HG03457 (cell line): Measurements from ENCODE around the gene SPN.
"Not testable (repeated sequence)": the region's sequence is repeated elsewhere in the genome, so short reads cannot be mapped to it uniquely, and the experiment has no call there.

Experiments used
- ATAC-seq: cut with Tn5 transposase; IDR thresholded peaks from one replicate; pipeline ENCODE4 v1.9.1; 2021; ENCODE audit warnings: moderate number of reproducible peaks; ENCODE audit not compliant: unreplicated experiment

Gene SPN

DNA sequence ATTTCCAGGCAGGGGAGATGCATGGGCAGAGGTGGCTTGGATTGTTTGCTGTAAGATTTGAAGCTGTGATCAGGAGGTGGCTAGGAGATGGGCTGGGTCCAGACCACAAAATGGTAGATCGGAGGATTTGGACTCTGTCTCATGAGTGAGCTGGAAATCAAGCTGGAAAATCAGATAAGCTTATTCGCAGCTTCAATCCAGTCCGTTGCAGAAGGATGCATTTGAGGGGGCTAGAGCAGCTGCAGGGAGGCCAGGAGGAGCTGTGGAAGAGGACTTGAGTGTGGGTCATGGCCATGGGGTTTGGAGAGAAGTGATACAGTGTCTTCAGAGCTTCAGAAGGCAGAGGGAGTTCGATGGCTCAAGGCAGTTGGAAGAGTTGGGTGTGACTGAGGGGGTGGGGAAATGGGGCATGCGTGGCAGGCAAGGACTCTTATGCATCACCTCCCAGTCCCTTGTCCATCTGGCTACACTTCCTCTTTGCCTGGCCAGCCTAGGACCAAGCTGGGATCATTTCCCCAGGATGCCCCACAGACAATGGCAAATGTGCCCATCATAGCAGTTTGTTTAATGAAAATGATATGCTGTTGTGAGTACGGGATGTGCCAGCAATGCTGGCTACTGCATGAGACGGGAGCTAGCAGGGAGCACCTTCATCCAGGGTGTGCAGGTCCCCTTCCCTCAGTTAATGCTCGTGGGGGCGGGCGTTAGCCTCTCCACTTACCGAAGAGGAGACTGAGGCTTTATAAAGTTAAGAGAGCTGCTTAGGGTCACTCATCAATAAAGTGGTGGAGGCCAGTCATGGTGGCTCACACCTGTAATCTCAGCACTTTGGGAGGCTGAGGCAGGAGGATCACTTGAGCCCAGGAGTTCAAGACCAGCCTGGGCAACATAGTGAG lies 36.5 kb downstream of the SPN start:
- no peak for ATAC-seq

DNA sequence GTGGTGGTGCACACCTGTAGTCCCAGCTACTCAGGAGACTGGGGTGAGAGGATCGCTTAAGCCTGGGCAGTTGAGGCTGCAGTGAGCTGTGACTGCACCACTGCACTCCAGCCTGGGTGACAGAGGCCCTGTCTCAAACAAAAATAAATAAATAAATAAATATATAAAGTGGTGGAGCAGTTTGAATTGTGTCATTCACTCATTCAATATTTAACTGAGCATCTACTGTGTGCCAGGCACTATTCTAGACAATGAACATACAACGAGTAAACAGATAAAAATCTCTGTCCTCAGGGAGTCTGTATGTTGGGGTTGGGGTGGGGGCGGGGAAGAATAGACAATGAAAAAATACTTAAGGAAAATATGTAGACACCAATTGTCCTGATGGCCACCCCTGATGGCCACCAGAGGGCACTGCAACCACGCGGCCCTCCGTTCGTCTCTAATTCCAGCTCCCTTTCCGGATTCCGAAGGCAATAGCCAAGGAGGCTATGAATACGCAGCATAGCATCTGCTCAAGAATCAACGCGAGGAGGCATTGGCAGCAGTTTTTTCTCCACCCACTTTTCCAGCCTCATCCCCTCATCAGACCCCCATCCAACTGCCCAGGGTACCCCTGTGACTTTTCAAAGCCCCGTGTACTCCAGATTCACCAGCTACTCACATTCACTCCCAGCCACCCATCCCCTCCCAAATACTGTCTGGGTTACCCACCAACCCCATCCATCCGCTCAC lies 37.4 kb downstream of the SPN start:
- no peak for ATAC-seq

DNA sequence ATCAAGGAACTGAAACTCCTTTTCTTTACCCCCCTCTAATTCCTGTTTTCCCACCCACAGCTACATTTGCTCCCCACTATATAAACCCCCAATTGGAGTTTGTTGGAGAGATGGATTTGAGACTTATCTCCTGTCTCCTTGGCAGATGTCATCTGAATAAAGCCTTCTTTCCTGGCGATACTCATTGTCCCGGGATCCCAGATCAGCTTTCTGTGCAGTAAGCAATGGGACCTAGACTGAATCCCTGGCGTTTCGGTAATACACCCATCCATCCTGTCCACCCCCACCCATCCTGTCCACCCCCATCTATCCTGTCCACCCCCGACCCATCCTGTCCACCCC lies 38.1 kb downstream of the SPN start:
- ATAC-seq = no peak

DNA sequence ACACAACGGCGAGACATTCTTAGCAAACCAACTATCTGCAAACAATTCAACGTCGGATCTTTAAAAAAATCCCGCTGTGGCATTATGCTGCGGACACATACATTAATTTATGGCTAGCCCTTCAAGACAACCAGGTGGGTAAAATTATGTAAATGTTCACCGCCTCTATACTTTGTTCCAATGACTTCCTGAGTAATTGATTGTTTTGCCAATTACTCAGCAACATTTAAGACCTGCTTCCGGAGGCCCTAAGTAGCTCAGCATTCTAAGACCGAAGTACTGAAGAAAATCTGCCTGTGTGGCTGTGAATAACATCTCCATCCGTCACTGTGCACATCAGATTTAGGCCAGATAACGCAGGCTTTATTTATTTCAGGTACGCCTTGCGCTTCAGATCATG lies 39.2 kb downstream of the SPN start:
- no peak for ATAC-seq

DNA sequence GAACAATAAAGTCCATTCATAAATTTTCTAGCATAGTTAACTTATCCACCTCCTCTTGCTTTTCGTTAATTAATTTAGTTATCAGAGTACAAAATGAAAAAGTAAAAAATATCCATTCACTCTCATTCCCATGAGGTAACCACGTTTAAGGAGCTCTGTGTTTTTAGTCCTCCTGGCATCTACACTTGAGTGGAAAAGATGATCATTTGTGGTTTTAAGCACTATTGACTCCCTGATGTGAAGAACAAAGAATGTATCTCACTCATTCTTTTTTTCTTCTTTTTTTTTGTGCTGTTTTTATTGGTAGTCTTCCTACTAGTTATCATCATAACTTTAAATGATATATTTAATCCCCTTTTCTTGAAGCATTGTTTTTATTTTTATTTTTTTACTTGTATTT lies 42.0 kb downstream of the SPN start:
- ATAC-seq = no peak

DNA sequence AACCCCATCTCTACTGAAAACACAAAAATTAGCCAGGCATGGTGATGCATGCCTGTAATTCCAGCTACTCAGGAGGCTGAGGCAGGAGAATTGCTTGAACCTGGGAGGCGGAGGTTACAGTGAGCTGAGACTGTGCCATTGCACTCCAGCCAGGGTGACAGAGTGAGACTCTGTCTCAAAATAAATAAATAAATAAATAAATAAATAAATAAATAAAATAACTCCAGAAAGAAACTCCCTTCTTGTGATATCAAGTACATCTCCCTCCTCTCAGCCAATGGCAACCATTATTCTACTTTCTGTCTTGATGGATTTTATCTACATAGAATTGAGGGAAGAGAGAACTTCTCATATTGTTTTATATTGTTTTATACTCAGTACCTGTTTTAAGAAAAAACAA lies 44.1 kb downstream of the SPN start:
- ATAC-seq = not testable (repeated sequence)

DNA sequence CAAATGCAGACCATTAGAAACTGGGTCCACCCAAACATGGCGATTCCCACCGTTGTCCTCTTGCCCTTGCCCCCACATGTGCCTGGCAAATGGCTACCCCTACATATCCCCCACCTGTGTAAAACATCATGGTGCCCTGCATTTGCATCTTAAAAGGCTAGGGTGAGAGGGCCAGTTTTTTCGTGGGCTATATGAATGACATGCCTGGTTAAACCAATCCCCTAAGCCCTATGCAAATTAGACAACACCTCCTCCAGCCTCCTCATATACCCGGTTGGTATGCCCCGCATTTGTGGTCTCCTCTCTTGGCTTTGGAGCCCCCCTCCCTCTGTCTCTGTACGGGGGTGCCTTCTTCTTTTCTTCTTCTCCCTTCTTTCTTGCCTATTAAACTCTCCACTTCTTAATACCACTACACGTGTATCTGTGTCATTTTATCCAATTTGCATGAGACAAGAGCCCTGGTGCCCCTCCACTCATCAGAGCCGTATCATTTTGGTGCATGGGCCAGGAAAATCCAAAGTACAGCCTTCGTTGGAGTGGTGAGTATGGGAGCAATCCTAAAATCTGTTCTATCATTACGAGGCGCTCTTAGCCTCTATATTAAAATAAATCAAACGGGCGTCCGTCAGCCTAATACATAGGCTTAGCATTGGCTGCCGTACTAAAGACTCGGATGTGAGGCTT lies 46.0 kb downstream of the SPN start:
- no peak for ATAC-seq

DNA sequence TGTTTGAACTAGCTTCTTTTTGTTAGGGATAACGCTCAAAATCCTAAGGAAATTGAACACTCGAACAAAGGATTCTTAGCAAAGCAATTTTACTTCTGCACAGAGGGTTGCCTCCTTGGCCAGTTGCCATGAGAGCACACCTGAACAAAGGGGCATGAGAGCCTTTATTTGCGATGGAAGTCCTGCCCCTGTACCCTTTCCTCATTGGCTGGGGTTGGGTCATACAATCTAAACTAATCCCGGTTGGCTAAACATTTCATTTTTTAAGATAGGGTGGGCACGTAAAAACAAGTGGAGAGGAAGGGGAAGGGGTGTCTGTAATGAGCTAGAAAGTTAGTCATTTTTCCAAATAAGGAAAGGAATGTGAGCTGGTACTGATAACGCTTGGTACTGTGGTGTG lies 46.6 kb downstream of the SPN start:
- not testable (repeated sequence) for ATAC-seq

DNA sequence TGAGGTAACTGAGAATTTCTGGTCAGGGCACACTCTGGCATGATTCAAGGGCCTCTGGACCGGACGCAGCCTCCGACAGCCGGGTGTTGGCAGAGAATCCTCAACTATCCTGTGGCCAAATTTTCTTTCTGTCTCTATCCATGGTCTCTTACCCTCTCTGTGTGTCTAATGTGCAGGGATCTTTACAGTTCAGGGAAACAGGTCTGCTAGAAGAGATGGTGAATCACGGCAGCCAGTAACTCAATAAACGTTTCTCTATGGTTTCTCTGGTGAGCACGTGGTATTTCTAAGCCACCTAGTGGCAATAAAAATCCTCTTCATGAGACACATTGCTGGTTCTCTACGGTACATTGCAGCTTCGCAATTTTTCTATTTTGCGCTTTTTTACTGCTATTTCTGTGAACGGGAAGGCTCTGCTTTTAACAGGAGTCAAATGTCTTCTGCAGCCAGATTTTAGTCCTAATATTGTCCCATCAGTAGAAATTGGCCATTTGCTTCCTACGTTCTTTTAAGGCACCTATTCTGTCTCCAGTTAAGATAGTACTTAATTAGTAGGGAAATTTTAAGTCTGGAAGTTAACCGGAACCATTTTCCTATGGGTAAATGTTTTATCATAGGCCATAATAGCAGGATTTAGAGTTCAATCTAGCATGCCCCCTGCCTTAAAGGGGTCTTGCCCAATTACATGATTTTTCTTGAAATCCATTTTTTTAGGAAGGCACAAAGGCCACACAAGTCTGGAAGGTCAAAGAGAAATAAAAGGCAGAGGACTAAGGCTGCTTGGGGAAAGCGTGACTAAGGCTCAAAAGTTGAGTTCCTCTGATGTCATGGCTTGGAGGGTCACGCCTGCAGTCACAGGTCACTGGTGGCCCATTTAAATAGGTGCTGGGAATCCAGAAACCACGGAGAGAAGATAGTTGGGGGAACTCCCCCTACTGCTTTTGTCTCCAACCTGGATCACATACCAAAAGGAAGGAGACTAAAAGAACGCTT lies 47.5 kb downstream of the SPN start:
- ATAC-seq = no peak

DNA sequence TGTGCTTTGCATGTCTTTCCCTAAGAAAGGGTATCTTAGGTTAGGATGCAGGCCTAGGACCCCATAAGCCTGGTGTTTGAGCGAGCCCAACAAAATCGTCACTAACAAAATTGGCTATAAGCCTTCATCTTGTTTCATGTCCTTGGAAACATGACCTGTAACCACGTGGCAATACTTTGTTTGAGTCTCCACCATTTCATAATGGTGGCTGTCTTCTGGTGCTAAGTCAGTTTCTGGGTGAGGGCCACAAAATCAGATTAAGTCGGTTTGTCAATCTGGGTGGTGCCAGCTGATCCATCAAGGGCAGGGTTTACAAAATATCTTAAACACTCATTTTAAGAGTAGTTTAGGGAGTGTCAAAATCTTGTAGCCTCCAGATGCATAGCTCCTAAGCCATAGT lies 49.8 kb downstream of the SPN start:
- no peak for ATAC-seq

DNA sequence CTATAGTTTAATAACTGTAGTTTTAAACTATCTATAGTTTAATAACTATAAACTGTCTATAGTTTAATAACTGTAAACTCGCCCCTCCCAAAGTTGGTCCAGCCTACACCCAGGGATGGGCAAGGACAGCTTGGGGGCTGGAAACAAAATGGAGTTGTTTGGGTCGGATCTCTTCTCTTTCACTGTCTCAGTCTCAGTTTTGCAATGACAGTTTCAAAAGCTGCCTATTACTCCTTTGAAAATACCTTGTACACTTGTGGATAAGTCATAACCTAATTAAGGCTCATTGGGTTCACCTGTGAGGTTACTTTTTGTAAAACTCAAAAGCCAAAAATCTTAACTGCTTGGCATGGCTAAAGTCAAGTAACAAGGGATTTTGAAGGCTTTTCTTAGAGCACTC lies 51.3 kb downstream of the SPN start:
- no peak for ATAC-seq

DNA sequence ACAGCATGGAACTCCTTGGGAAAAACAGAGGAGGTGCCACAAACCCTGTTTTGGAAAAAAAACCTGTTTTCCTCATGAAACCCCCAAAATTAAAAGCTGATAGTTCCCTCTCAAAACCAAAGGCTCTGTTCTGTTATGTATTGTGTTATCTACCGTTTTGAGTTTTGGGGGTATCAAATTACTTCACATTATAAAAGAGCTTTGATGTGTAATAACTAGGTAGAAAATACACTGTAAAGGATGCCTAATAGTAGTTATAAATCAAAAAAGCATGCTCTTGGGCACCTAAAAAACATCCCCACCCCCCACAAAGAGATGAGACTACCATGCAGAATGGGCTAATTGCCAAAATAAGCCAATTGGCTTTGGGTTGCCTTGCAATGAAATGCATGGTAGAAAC lies 51.9 kb downstream of the SPN start:
- ATAC-seq = no peak

DNA sequence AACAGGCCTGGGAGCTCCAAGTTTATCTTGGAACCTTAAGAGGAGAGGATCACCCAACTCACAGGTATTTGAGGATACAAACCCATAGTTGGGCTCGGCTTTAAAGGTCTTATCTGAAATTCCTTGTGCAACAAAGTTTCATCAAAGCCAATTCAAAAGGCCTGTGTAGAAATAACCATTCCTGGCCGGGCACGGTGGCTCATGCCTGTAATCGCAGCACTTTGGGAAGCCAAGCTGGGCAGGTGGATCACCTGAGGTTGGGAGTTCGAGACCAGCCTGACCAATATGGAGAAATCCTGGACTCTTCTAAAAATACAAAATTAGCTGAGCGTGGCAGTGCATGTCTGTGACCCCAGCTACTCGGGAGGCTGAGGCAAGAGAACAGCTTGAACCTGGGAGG lies 54.1 kb downstream of the SPN start:
- ATAC-seq = no peak

DNA sequence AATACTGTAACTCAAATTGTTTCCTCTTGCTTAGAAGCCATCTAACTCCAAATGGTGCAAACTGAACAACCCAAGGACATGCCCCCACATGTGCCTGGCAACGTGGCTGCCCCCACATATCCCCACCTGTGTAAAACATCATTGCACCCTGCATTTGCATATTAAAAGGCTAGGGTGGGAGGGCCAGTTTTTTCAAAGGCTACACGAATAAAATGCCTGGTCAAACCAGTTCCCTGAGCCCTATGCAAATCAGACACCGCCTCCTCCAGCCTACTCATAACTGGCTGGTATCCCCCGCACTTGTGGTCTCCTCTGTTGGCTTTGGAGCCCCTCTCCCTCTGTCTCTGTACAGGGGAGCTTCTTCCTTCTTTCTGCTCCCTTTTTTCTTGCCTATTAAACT lies 56.0 kb downstream of the SPN start:
- no peak for ATAC-seq
